GM12891 (cell line): ENCODE measurements around the gene BST2.

Experiments used
- DNase-seq: peaks from one replicate; pipeline ENCODE4 v3.0.0; 2011; ENCODE audit warnings: low spot score; ENCODE audit not compliant: insufficient read length
- FAIRE-seq: peaks from 2 replicates; lab custom pipeline; 2011; peaks lifted over from hg19 to GRCh38; lab: Jason Lieb, UNC
- PAX5 ChIP-seq: IDR thresholded peaks from 2 replicates; pipeline ENCODE4 v1.6.1; 2011; ENCODE audit warnings: low read length, moderate library complexity, mild to moderate bottlenecking; ENCODE audit not compliant: insufficient read depth, severe bottlenecking
- POLR2A ChIP-seq: IDR thresholded peaks from 2 replicates; pipeline ENCODE4 v1.6.1; 2011; ENCODE audit warnings: low read depth, low read length, control low read depth
- POLR2AphosphoS5 ChIP-seq: IDR thresholded peaks from 2 replicates; pipeline ENCODE4 v1.6.1; 2011; ENCODE audit warnings: low read depth, low read length, control low read depth
- POU2F2 ChIP-seq: IDR thresholded peaks from 2 replicates; pipeline ENCODE4 v1.6.1; 2011; ENCODE audit warnings: low read depth, mild to moderate bottlenecking, control low read depth, low read length, moderate library complexity
- SPI1 ChIP-seq: IDR thresholded peaks from 2 replicates; pipeline ENCODE4 v1.6.1; 2011; ENCODE audit warnings: low read depth, low read length, control low read depth
- TAF1 ChIP-seq: IDR thresholded peaks from 2 replicates; pipeline ENCODE4 v1.6.1; 2011; ENCODE audit warnings: low read depth, low read length, control low read depth

The BST2 gene

DNA sequence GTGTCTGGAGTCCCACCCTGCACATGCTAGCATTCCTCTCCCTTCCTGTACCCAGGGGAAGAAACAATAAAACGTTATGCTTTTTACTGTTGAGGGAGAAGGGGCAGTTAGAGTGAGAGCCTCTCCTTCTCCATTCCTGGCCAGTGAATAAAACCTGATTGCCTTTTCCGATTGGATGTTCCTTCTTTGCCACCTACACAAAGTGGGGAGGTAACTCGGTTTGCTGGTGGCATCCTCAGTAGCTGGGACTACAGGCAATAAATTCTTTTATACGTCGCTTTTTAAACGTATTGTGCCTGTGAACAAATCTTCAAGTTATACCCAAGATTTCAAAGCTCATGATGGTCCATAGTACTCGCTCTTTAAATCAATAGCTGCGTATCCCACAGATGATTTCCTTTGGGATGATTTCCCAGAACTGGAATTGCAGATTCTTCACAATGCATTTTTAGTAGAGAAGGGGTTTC lies 13.8 kb upstream of the BST2 start:
- no peak for TF ChIP-seq POLR2A
- TF ChIP-seq POU2F2, result no peak
- no peak for TF ChIP-seq PAX5
- TF ChIP-seq POLR2AphosphoS5, result no peak
- no peak for TF ChIP-seq TAF1
- no peak for TF ChIP-seq SPI1
- no peak for FAIRE-seq
- no peak for DNase-seq

DNA sequence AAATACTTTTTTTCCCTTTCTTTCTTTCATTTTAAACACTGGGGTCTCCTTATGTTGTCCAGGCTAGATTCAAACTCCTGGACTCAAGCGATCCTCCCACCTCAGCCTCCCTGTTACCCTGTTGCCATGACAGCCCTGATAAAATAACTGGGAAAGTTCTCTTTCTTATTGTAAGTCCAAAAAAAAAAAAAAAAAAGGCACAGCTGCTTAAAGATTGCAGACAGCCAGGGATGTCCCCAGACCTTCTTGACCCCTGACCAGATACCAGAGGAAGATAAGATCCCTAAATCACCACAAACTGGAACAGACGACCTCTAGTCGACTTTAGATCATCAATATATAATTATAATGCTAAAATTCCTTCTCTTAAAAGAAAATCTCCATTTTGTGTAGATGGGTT lies 13.3 kb upstream of the BST2 start:
- TF ChIP-seq POU2F2, result no peak
- TF ChIP-seq POLR2A, result no peak
- TF ChIP-seq POLR2AphosphoS5, result no peak
- TF ChIP-seq SPI1, result no peak
- TF ChIP-seq TAF1, result no peak
- TF ChIP-seq PAX5, result no peak
- FAIRE-seq, result no peak
- DNase-seq, result no peak

DNA sequence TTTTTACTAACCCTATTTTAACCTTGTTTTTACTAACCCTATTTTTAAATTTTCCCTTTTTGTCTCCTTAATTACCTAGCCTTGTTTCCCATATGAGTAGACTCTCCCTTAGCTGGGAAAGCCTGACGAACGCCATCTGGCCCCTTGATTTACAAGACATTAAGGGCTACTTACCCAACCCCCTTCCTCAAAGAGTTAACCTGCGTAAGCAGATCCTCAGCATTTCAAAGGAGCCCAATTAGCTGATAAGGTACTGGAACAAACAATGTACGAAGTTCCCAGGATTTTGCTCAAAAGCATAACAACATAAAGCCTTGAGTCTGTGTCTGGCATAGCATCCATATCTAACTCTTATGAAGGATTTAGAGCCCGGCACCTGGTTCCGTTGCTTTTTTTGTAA lies 9.7 kb upstream of the BST2 start:
- no peak for DNase-seq
- no peak for TF ChIP-seq POLR2AphosphoS5
- no peak for TF ChIP-seq POU2F2
- no peak for TF ChIP-seq TAF1
- TF ChIP-seq SPI1, result no peak
- no peak for TF ChIP-seq POLR2A
- TF ChIP-seq PAX5, result no peak
- no peak for FAIRE-seq

DNA sequence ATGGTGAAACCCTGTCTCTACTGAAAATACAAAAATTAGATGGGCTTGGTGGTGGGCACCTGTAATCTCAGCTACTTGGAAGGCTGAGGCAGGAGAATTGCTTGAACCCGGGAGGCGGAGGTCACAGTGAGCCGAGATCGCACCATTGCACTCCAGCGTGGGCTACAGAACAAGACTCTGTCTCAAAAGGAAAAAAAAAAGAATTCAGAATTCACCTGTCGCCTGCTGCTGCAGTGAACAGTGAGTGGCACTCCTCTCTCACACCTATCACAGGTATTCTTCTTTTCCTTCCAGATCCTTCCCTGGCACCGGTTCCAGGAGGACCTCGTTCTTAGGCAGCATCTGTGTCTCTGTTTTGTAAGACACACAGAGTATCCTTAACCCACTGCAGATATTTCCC lies 8.7 kb upstream of the BST2 start:
- TF ChIP-seq POLR2AphosphoS5, result no peak
- TF ChIP-seq POLR2A, result no peak
- TF ChIP-seq TAF1, result no peak
- TF ChIP-seq PAX5, result no peak
- FAIRE-seq, result no peak
- DNase-seq, result no peak

DNA sequence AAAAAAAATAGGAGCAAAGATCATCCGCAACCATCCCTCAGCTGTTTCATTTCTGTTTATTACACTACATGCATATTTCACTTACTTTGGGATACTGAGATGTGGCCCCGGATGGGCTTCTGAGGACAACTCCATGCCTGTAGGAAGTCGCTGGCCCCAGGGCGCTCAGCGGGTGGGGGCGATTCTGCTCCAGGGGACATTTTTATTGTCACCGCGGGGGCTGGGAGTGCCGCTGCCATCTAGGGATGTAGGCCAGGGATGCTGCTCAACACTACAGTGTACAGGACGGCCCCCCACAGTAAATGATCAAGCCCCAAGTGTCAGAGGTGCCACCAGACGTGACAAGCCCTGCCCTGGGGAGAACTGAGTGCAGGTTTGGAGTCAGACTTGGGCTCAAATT lies 6.4 kb upstream of the BST2 start:
- FAIRE-seq (no peak), DNase-seq (no peak)
- no peak for TF ChIP-seq POLR2AphosphoS5
- TF ChIP-seq PAX5, result no peak

DNA sequence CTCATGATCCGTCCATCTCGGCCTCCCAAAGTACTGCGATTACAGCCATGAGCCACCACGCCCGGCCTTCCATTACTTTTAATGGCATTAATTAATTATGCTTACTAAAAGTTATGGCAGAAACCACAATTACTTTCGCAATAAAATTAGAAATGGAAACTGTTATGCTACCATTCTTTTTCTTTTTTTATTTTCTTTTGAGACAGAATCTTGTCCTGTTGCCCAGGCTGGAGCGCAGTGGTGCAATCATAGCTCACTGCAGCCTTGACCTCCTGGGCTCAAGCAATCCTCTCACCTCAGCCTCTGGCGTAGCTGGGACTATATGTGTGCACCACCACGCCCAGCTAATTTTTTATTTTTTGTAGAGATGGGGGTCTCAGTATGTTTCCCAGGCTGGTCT lies 4.6 kb upstream of the BST2 start:
- TF ChIP-seq TAF1 (no peak), POLR2AphosphoS5 (no peak), PAX5 (no peak), POU2F2 (no peak)
- DNase-seq, result no peak
- FAIRE-seq, result no peak

DNA sequence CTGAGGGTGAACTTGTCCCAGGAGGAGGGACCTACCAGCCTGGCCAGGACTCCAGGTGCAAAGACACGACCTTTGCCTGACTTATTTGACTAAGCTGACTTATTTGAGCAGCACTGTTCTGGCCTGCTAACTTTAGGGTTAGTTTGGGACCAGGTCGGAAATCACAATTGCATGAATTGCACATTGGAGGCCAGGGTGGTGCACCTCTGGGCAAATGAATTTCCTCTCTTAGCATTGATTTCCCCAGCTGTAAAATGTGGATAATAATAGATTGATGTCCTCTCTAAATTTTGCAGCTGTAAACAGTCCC lies 1.4 kb upstream of the BST2 start:
- no peak for DNase-seq
- no peak for TF ChIP-seq POU2F2
- TF ChIP-seq POLR2AphosphoS5, result no peak
- no peak for TF ChIP-seq POLR2A
- no peak for TF ChIP-seq SPI1
- no peak for TF ChIP-seq PAX5
- no peak for TF ChIP-seq TAF1
- FAIRE-seq, result peak; percentile 47

DNA sequence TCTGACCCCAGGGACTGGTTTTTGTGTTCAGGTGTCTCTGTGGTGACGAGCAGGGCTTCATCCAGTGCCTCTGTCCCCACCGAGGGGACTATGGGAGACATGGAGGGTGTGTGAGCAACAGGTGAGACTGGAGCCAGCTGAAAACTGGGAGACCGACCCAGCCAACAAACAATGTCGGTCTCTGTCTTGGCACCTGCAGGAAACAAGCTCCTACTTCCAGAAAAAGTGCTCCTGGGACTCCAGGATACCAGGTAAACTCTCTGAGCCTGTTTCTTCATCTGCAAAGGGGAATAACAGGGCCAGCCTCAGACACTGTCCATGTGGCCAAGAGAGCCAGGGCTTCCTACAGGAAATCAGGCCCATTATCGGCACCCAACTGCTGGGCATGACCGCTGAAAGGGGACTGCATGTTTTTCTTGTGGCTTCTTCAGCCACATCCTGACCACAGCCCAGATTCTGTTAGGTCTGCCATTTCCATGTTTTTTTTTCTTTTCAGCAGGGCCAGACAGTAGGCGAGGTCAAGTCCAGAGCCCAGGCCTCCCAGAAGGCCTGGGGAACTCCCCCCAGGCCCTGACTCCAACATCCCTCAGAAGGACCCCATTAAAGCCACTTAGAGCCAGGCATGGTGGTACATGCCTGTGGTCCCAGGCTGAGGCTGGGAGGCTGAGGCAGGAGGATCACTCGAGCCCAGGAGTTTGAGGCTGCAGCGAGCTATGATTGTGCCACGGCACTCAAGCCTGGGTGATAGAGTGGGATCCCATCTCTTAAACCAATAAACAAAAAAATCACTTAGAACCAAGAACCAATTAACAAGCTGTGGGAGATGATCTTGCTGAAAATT lies 836 bp upstream of the BST2 start:
- 0 out of 2 replicates have a peak, but pooled peaks have one; percentile 37 for TF ChIP-seq POU2F2
- TF ChIP-seq POLR2A, result no peak; the same call in 1 of the 2 replicates
- TF ChIP-seq PAX5, result no peak
- TF ChIP-seq TAF1, result no peak
- TF ChIP-seq POLR2AphosphoS5, result peak; percentile 7; the same call in 1 of the 2 replicates
- no peak for TF ChIP-seq SPI1
- FAIRE-seq, result peak; percentile 54
- DNase-seq, result no peak

DNA sequence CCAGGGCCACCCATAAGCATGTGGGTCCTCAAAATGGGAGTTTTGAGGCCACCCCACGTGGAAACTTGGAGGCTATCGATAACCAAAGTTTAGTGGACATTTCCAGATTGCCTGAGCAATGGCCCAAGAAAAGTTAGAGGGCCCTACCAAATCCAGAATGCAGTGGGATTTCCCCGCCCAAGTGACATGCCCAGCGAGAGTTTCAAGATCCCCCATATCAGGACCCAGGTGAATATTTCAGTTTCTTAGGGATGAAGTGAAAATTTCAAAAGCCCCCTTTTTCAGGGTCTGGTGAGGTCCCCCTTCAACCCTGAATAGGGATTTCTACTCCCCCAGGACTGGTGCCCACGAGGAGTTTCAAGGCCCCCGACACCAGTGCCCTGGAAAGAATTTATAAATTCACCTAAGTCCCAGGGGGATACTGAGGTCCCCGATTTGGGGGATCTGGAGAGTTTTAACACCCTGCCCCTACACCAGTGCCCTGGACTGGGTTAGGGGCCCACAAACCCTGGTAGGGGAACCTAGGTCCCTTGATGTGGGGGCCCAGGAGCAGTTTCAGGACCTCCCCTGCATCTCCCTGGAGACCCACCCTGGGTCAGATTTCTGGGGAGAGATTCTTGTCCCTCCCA lies 695 bp downstream of the BST2 start:
- peak; percentile 33 for FAIRE-seq
- TF ChIP-seq POU2F2 (no peak), POLR2A (no peak), POLR2AphosphoS5 (no peak), SPI1 (no peak), TAF1 (no peak), PAX5 (no peak)
- no peak for DNase-seq

DNA sequence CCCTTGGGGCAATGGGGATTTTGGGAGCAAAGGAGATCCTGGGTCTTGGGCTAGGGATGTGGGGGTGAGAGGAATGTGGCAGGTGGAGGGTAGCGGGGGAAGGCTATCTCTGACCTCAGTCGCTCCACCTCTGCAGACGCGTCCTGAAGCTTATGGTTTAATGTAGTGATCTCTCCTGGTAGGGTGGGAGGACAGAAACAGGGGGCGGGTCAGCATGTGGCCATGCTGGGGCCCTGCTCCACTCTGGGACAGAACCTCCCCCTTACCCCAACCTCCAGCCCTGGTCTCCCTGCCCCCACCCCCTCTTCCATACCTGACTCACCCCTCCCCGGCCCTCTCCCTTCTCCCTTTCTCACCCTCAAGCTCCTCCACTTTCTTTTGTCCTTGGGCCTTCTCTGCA lies 1.4 kb downstream of the BST2 start:
- no peak for FAIRE-seq
- no peak for TF ChIP-seq POLR2AphosphoS5
- TF ChIP-seq POLR2A, result no peak
- TF ChIP-seq POU2F2, result no peak
- no peak for TF ChIP-seq PAX5
- no peak for TF ChIP-seq SPI1
- TF ChIP-seq TAF1, result no peak
- no peak for DNase-seq
